ENCODE data around the gene SLC23A1.

GRCh38 chr5:139389701-139390638, 6.9 kb upstream of the SLC23A1 start, which contains the start of gene MZB1:
- TF ChIP-seq CTCF (IDR thresholded peaks at IDR 0.05; ENCODE audit: low read depth, low read length, poor library complexity, severe bottlenecking) = no peak
- TF ChIP-seq EZH2phosphoT487 (IDR thresholded peaks at IDR 0.05; ENCODE audit: borderline replicate concordance, low read length) = no peak

Data from DOHH2 (cell line).